GM19438 (cell line): ENCODE results near the gene GTSF1L.
A peak's percentile ranks its signal among the peaks of the same experiment; 100 is the strongest.

ENCODE experiments used
- ATAC-seq: cut with Tn5 transposase; IDR thresholded peaks from one replicate; pipeline ENCODE4 v1.9.1; 2021; ENCODE audit warnings: low read depth; ENCODE audit not compliant: unreplicated experiment

The GTSF1L gene

DNA sequence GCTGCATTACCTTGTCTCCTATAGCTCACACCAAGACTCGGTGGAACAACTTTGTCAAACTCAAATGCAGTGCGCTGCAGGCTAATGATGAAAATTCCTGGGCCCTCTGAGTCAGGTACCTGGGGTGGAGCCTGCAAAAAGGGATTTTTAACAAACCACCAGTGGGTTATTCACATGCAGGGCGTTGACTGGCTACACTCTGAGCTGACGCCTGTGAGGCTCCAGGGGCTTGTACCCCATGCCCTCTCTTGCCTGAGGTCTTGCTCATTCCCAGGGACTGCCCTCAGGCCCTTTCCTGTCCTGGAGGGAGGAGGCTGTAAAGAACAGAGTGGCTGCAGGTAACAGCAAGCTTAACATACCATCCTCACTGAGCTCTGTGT is 9.2 kb downstream of the GTSF1L start:
- no peak for ATAC-seq

DNA sequence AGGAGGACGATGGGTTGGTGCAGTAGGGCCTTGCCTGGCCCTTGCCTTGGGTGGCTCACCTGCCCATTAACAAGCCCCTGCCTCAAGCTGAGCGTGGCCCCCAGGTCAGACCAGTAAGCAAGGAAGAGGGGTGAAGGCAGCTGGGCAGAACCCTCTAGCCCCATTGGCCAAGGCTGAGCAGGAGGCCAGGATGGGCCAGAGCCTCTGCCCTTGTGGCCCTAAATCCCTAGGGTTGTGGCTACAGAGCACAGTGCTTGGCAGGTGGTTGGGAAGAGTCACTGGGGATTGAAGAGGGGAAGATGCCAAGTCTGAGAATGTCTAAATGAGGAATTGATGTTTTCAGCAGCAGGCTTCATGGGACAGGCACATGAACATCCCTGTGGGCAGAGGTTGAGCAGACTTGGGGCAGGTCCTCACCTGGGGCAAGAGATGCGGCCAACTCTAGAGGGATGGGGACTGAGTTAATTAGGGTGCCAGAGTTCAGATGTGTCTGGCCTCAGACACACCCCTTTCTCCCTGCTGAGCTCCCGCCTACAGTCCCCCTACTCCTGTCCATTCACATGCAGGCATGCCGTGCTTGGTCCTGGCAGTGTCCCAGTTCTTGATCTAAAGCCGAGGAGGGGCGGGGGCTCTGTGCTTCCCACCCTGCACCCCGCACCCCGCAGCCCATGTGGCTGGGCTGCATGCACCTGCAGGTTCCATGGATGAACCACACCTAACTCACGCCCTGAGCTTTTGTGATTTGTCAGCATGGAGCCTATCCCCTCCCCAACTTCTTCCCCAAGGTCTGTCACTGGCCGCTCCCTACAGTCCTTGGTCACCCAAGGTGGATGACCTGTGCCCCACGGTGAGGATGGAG is 9.8 kb downstream of the GTSF1L start:
- no peak for ATAC-seq

GRCh38 chr20:43716123-43716522 is 10.7 kb downstream of the GTSF1L start:
- ATAC-seq, result no peak

DNA sequence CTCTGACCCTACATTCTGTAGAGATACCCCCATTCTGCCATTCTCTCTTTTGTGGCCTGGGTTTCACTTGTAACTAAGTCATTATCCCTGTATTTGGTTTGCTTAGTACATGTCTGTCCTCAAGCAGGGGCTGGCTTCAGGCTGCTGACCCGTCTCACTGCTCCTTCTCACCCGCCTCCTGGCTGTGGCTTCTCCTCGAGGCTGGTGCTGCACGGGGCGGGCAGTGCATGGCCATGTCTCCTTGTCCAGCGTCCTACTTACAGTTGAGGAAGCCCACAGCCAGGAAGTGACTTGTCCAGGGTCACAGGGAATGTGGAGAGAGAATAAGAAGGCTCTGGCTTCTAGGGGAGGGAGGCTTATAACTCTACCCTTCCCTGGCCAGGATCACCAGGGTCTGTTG is 11.3 kb downstream of the GTSF1L start:
- ATAC-seq, result no peak

DNA sequence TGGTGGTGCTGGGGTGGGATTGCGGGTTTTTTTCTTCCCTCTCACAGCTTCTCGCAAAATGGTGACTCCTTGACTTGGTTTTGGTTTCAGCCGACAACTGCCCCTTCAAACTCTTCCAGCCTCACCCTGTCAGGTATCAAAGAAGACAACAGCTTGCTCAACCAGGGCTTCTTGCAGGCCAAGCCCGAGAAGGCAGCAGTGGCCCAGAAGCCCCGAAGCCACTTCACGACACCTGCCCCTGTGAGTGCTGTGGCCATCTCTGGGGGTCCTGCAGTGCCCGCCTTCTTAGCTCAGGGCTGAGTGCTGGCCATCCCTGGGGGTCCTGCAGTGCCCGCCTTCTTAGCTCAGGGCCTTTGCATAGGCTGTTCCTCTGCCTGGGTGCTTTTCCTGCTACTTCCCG is 11.8 kb downstream of the GTSF1L start:
- ATAC-seq, result no peak

DNA sequence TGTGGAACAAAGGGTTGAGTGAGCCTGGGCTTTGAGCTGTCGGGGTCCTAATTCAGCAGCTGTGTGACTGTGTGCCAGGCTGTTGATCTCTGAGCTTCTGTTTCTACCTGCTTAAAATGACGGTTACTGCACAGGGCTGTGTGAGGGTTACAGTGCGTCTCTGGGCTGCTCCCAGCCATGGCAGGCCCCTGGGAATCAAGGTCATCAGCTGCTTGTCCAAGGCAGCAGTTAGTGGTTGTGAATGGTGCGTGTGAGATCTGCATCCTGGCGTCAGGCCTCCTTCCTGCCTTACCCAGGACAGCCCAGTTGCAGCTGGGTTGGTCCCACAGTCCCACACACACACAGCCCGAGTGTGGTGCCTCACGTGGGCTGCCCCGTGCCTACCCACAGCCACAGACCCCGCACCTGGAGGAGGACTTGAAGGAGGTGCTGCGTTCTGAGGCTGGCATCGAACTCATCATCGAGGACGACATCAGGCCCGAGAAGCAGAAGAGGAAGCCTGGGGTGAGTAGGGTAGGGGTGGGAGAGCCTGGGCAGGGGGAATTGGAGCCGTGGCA is 15.6 kb downstream of the GTSF1L start:
- no peak for ATAC-seq

- ATAC-seq, result peak; percentile 75
Measured at GRCh38 chr20:43710370-43711044, 16.3 kb downstream of the GTSF1L start.

GRCh38 chr20:43702502-43702901 is 24.3 kb downstream of the GTSF1L start:
- no peak for ATAC-seq

GRCh38 chr20:43700627-43701026 is 26.2 kb downstream of the GTSF1L start:
- no peak for ATAC-seq

- no peak for ATAC-seq
Measured at GRCh38 chr20:43699941-43700565, 26.7 kb downstream of the GTSF1L start.

DNA sequence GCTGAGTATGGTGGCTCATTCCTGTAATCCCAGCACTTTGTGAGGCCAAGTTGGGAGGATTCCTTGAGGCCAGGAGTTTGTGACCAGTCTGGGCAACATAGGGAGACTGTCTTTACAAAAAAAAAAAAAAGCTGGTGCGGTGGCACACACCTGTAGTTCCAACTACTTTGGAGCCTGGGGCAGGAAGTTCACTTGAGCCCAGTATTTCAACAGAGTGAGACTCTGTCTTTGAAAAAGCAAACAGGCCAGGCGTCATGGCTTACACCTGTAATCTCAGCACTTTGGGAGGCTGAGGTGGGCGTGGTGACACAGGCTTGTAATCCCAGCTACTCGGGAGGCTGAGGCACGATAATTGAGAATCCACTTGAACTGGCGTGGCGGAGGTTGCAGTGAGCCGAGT is 31.2 kb downstream of the GTSF1L start:
- no peak for ATAC-seq

GRCh38 chr20:43694763-43695162 is 32.0 kb downstream of the GTSF1L start:
- no peak for ATAC-seq

- ATAC-seq, result peak; percentile 62
Measured at GRCh38 chr20:43691928-43692524, 34.8 kb downstream of the GTSF1L start.

- no peak for ATAC-seq
Measured at GRCh38 chr20:43690943-43691598, 35.7 kb downstream of the GTSF1L start.

DNA sequence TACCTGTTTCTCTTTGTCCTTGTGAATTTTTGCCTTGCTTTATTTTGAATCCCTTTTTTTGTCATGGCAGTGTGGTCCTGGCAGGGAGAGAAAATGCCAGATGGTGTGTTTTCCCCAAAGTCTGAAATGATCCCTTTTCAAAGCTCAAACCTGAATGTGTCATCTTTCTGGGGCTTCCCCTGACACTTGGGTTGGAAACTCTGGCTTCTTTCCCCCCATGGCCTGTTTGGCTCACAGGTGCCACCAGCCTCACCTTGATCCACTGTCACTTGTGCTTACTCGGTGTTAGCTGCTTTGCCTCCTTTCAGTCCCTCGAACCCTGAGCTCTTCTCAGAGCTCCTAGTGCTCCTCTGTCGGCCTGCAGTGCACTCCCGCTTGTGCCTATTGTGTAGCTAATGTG is 37.6 kb downstream of the GTSF1L start:
- no peak for ATAC-seq

GRCh38 chr20:43686820-43687219 is 40.0 kb downstream of the GTSF1L start:
- ATAC-seq, result no peak

GRCh38 chr20:43682446-43682845 is 44.4 kb downstream of the GTSF1L start:
- no peak for ATAC-seq

GRCh38 chr20:43681991-43682410 is 44.8 kb downstream of the GTSF1L start:
- peak; percentile 89 for ATAC-seq

DNA sequence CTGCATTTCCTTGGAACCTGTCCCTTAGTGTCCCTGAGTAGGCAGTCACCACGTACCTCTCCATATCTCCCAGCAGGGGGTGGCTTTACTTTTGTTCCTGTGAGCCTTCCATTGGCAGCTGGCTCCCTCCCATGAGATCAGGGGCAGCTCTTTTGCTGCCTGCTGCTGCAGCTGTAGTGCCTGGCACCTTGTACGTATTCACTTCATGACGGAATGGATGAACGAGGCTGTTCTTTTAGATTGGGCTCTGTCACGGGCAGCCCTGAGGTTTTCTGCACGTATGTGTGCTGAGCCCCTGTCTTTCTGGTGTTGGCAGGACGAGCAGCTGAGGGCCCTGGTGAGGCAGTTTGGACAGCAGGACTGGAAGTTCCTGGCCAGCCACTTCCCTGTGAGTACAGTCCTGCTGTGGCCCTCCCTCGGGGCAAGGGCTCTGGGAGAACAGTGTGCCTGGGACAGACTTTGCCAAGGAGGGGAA is 45.3 kb downstream of the GTSF1L start:
- peak; percentile 14 for ATAC-seq

DNA sequence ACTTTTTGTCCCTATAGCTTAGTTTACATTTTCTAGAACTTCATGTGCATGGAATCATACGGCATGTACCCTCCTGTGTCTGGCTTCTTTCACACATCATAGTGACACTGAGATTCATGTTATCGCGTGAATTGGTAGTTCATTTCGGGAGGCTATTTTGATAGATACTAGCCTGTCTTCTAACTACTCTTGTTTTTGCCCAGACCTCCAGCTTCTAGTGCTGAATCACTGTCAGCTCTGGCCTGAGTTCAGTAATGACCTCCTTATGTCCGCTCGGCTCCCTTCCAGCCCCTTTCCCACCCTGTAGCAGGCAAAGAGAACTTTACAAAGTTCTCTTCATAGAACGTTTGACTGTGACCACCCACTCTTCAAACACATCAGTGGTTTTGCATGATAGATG is 45.8 kb downstream of the GTSF1L start:
- ATAC-seq, result no peak
